RWPE1 (cell line): Measurements from ENCODE around the gene OR1F1.

Experiments
- CTCF ChIA-PET: fragments of 350-600 bp; sonication (Branson Sonifier 250); formaldehyde crosslinking; extraction: SDS; loops from one replicate; lab custom pipeline; 2021; lab: Yijun Ruan, JAX
- POLR2A ChIA-PET: fragments of 400-600 bp; formaldehyde crosslinking; extraction: SDS; loops from one replicate; lab custom pipeline; 2020; ENCODE audit warnings: antibody characterized with exemption; ENCODE audit not compliant: low non-redundant PET; lab: Yijun Ruan, JAX
- DNase-seq: peaks from one replicate; pipeline ENCODE4 v3.0.0; 2012; ENCODE audit warnings: low spot score
- H3K27ac ChIP-seq: fragments of 450-650 bp; 2 replicates; pipeline ENCODE4 v1.5.1; 2017
- CTCF ChIP-seq: fragments of 450-650 bp; conservative IDR thresholded peaks from 2 replicates; pipeline ENCODE4 v1.5.1; 2017; ENCODE audit warnings: low read depth, mild to moderate bottlenecking

OR1F1 gene

GRCh38 chr16:3149630-3150345 is 38.2 kb upstream of the OR1F1 start:
- POLR2A ChIA-PET, result interaction anchor here (0.5 to 1.0 kb wide), 3 partner anchors 11 to 193 kb away, joined by 3 to 7 read pairs (median 3); partner anchors contain the start of gene ZNF213
- DNase-seq, result peak; percentile 61
- H3K27ac ChIP-seq, result peak overlapping the region; percentile 90
- CTCF ChIA-PET, result interaction anchor here (0.6 to 1.3 kb wide), 5 partner anchors 9 to 72 kb away, joined by 3 to 6 read pairs (median 3); no protein-coding TSS in a partner anchor
- peak; percentile 71 for TF ChIP-seq CTCF

- CTCF ChIA-PET, result interaction anchor here (0.6 to 1.3 kb wide), 3 partner anchors 10 to 64 kb away, joined by 3 to 6 read pairs (median 4); no protein-coding TSS in a partner anchor
- POLR2A ChIA-PET, result interaction anchor here (0.5 to 1.0 kb wide), 3 partner anchors 10 to 194 kb away, joined by 3 to 7 read pairs (median 3); partner anchors contain the start of gene ZNF213
These were observed 37.4 kb upstream of the OR1F1 start for GRCh38 chr16:3150346-3151218.

GRCh38 chr16:3152027-3152276 is 36.1 kb upstream of the OR1F1 start:
- no peak for DNase-seq
- CTCF ChIA-PET, result no interaction called here
- H3K27ac ChIP-seq, result peak overlapping the region; percentile 79

More at GRCh38 chr16:3150346-3151218, 37.4 kb upstream of the OR1F1 start:
- H3K27ac ChIP-seq, result peak overlapping the region; percentile 90
- TF ChIP-seq CTCF, result no peak
- peak; percentile 95 for DNase-seq

GRCh38 chr16:3152277-3152990 is 35.6 kb upstream of the OR1F1 start:
- ChIA-PET POLR2A (interaction anchor here (0.6 kb wide), 1 partner anchor 35 kb away, joined by 4 read pairs; no protein-coding TSS in a partner anchor), CTCF (interaction anchor here (0.8 kb wide), 1 partner anchor 35 kb away, joined by 3 read pairs; no protein-coding TSS in a partner anchor)
- peak overlapping the region; percentile 79 for H3K27ac ChIP-seq
- peak; percentile 78 for DNase-seq
- TF ChIP-seq CTCF, result peak; percentile 63

More at GRCh38 chr16:3152027-3152276, 36.1 kb upstream of the OR1F1 start:
- POLR2A ChIA-PET, result no interaction called here
- no peak for TF ChIP-seq CTCF

GRCh38 chr16:3152991-3153368 is 35.0 kb upstream of the OR1F1 start:
- no peak for TF ChIP-seq CTCF
- POLR2A ChIA-PET, result no interaction called here
- DNase-seq, result no peak

GRCh38 chr16:3155181-3155580 is 32.8 kb upstream of the OR1F1 start:
- ChIA-PET CTCF (no interaction called here), POLR2A (no interaction called here)
- no peak for DNase-seq
- no peak for TF ChIP-seq CTCF
- no peak overlapping the region for H3K27ac ChIP-seq

More at GRCh38 chr16:3152991-3153368, 35.0 kb upstream of the OR1F1 start:
- peak overlapping the region; percentile 79 for H3K27ac ChIP-seq
- CTCF ChIA-PET, result interaction anchor here (0.8 kb wide), 1 partner anchor 36 kb away, joined by 3 read pairs; no protein-coding TSS in a partner anchor
